ENCODE data around the gene TPRN. TPM values are rescaled to one million over a fixed set of nuclear protein-coding genes. Genes with fewer than 3 reads are reported as not detected.

The TPRN gene
- total and polyA plus RNA-seq, 9 of the 15 experiments (the other 6 are each of a cell fraction or from before 2014, with no cell fraction given) = 0.31 to 31.9 (median 4.4) TPM

- TF ChIP-seq REST (IDR thresholded peaks at IDR 0.05; ENCODE audit: borderline replicate concordance) (no peak), REST (CRISPR knock-in tag; IDR thresholded peaks at IDR 0.05; ENCODE audit: low read depth) (no peak), TAF15 (IDR thresholded peaks at IDR 0.05; ENCODE audit: low read depth, low read length) (no peak), HNRNPUL1 (IDR thresholded peaks at IDR 0.05; ENCODE audit: low read length) (no peak), TAF7 (tag; IDR thresholded peaks at IDR 0.05) (no peak), ZNF707 (CRISPR knock-in tag; conservative IDR thresholded peaks at IDR 0.05) (no peak), NR2C1 (IDR thresholded peaks at IDR 0.05) (no peak), NR2C1 (tag; IDR thresholded peaks at IDR 0.05) (no peak), PPARD (CRISPR knock-in tag; IDR thresholded peaks at IDR 0.05) (no peak), NR2C2 (CRISPR knock-in tag; IDR thresholded peaks at IDR 0.05) (no peak), NR2C2 (tag; IDR thresholded peaks at IDR 0.05) (no peak), HES1 (IDR thresholded peaks at IDR 0.05; ENCODE audit: low read depth) (no peak), CHD4 (IDR thresholded peaks at IDR 0.05; ENCODE audit: insufficient read depth, insufficient replicate concordance, low read depth, low read length, poor library complexity, severe bottlenecking) (no peak), ZKSCAN8 (CRISPR knock-in tag; IDR thresholded peaks at IDR 0.05) (no peak), ZBED1 (IDR thresholded peaks at IDR 0.05) (no peak), SP1 (CRISPR knock-in tag; IDR thresholded peaks at IDR 0.05) (peak; percentile 69), EZH2 (IDR thresholded peaks at IDR 0.05; ENCODE audit: borderline replicate concordance, low read depth, low read length) (no peak), MCM7 (IDR thresholded peaks at IDR 0.05) (no peak), VEZF1 (CRISPR knock-in tag; IDR thresholded peaks at IDR 0.05) (peak; percentile 59; the same call in 1 of the 2 replicates)
Measured at GRCh38 chr9:137217276-137218211, 17.0 kb upstream of the TPRN start (continued).
